SK-N-SH (cell line): Measurements from ENCODE around the gene NPAS1. TPM values are rescaled to one million over a fixed set of nuclear protein-coding genes. Genes with fewer than 3 reads are reported as not detected.

Experiments used
- CTCF ChIA-PET: fragments of 300-600, 350-600 bp; formaldehyde crosslinking; extraction: SDS; loops from one replicate; lab custom pipeline; 2021; lab: Yijun Ruan, JAX
- POLR2A ChIA-PET: fragments of 350-600 bp; sonication (Branson Sonifier 250); formaldehyde crosslinking; extraction: SDS; loops from one replicate; lab custom pipeline; 2020; ENCODE audit warnings: antibody characterized with exemption, inconsistent platforms; lab: Yijun Ruan, JAX
- DNase-seq: peaks from one replicate; pipeline ENCODE4 v3.0.0; 2012
- H2AFZ ChIP-seq: fragments of 200-600 bp; sonication (generic); 2 replicates; pipeline ENCODE4 v1.8.1; 2016; ENCODE audit warnings: antibody characterized with exemption, mild to moderate bottlenecking, low read depth
- H3F3A ChIP-seq: fragments of 200-600 bp; sonication (generic); replicated peaks from 2 replicates; pipeline ENCODE3; 2016; ENCODE audit warnings: antibody characterized with exemption, mild to moderate bottlenecking; ENCODE audit not compliant: insufficient read depth
- H3K27ac ChIP-seq, 2 experiments: fragments of 200-500 bp in 1 of 2; fragments of 200-600 bp in 1 of 2; sonication (Bioruptor generic) in 1 of 2; sonication (generic), shearing (Covaris generic) in 1 of 2; 2 replicates each; pipeline versions ENCODE4 v1.5.1 to v1.6.1; 2014 to 2016; ENCODE audit warnings: low read depth in 2 of 2, inconsistent platforms in 1 of 2, low read length in 1 of 2, mild to moderate bottlenecking in 1 of 2, mixed read lengths in 1 of 2
- H3K27me3 ChIP-seq: fragments of 200-600 bp; sonication (generic), shearing (Covaris generic); 2 replicates; pipeline ENCODE4 v1.6.1; 2016; ENCODE audit warnings: mixed run types; ENCODE audit not compliant: insufficient read depth
- H3K36me3 ChIP-seq, 2 experiments: fragments of 200-500 bp in 1 of 2; fragments of 200-600 bp in 1 of 2; sonication (Bioruptor generic) in 1 of 2; sonication (generic) in 1 of 2; replicated peaks in 1 of 2; 2 replicates each; pipeline versions ENCODE3 to v1.5.1; 2014 to 2016; ENCODE audit warnings: low read length in 1 of 2, mild to moderate bottlenecking in 1 of 2; ENCODE audit not compliant: insufficient read depth in 2 of 2, control insufficient read depth in 1 of 2
- H3K4me1 ChIP-seq, 2 experiments: fragments of 200-500 bp in 1 of 2; fragments of 200-600 bp in 1 of 2; sonication (Bioruptor generic) in 1 of 2; sonication (generic), shearing (Covaris generic) in 1 of 2; 2 replicates each; pipeline versions ENCODE4 v1.5.1 to v1.6.1; 2014 to 2016; ENCODE audit warnings: low read depth in 1 of 2, low read length in 1 of 2, mixed run types in 1 of 2; ENCODE audit not compliant: insufficient read depth in 2 of 2, control insufficient read depth in 1 of 2
- H3K4me2 ChIP-seq: fragments of 200-600 bp; sonication (generic), shearing (Covaris generic); 2 replicates; pipeline ENCODE4 v1.6.1; 2017; ENCODE audit warnings: mixed run types
- H3K4me3 ChIP-seq, 2 experiments: fragments of 200-500 bp in 1 of 2; fragments of 200-600 bp in 1 of 2; sonication (Bioruptor generic) in 1 of 2; sonication (generic), shearing (Covaris generic) in 1 of 2; 2 replicates each; pipeline versions ENCODE4 v1.5.1 to v1.8.1; 2014 to 2016; ENCODE audit warnings: low read depth in 2 of 2, inconsistent platforms in 1 of 2, low read length in 1 of 2, mild to moderate bottlenecking in 1 of 2, mixed read lengths in 1 of 2, moderate library complexity in 1 of 2
- H3K79me2 ChIP-seq: fragments of 200-600 bp; sonication (generic); 2 replicates; pipeline ENCODE4 v1.8.1; 2017; ENCODE audit warnings: mild to moderate bottlenecking; ENCODE audit not compliant: insufficient read depth
- H3K9ac ChIP-seq: fragments of 200-600 bp; sonication (generic); 2 replicates; pipeline ENCODE4 v1.6.1; 2017; ENCODE audit warnings: mixed run types
- H3K9me2 ChIP-seq: fragments of 200-600 bp; sonication (generic); 2 replicates; pipeline ENCODE4 v1.6.1; 2017; ENCODE audit warnings: mixed run types
- H3K9me3 ChIP-seq: fragments of 200-600 bp; sonication (generic); 2 replicates; pipeline ENCODE4 v1.6.1; 2017; ENCODE audit warnings: mixed run types, mild to moderate bottlenecking, moderate library complexity
- H4K20me1 ChIP-seq: fragments of 200-600 bp; sonication (generic); 2 replicates; pipeline ENCODE4 v1.6.1; 2017; ENCODE audit warnings: mild to moderate bottlenecking, mixed run types; ENCODE audit not compliant: insufficient read depth
- CTCF ChIP-seq: fragments of 200-600 bp; sonication (generic); IDR thresholded peaks from 2 replicates; pipeline ENCODE4 v1.6.1; 2017; ENCODE audit warnings: antibody characterized with exemption, mild to moderate bottlenecking, moderate library complexity
- EZH2phosphoT487 ChIP-seq: fragments of 200-600 bp; sonication (generic); IDR thresholded peaks from 2 replicates; pipeline ENCODE4 v1.6.1; 2017; ENCODE audit warnings: low read depth, mixed run types, mild to moderate bottlenecking, antibody characterized with exemption, moderate library complexity, borderline replicate concordance
- FOXM1 ChIP-seq: IDR thresholded peaks from 2 replicates; pipeline ENCODE4 v1.4.0; 2012; ENCODE audit warnings: low read depth, mild to moderate bottlenecking
- GABPA ChIP-seq: IDR thresholded peaks from 2 replicates; pipeline ENCODE4 v1.4.0; 2012; ENCODE audit warnings: low read depth, mild to moderate bottlenecking
- GATA2 ChIP-seq: sonication (generic); formaldehyde crosslinking; IDR thresholded peaks from 2 replicates; pipeline ENCODE4 v1.5.0; 2020; ENCODE audit warnings: mild to moderate bottlenecking, missing genetic modification reagents
- JUND ChIP-seq: IDR thresholded peaks from 2 replicates; pipeline ENCODE4 v1.4.0; 2012
- MXI1 ChIP-seq: IDR thresholded peaks from 2 replicates; pipeline ENCODE4 v1.6.1; 2012; ENCODE audit warnings: mild to moderate bottlenecking, low read depth, low read length, improper control_type of control experiment
- RCOR1 ChIP-seq: fragments of 150-350 bp; IDR thresholded peaks from 2 replicates; pipeline ENCODE4 v1.6.1; 2017; ENCODE audit warnings: antibody characterized with exemption, low read length
- REST ChIP-seq: IDR thresholded peaks from 2 replicates; pipeline ENCODE4 v1.6.1; 2012; ENCODE audit warnings: mild to moderate bottlenecking, low read depth, low read length, moderate library complexity
- RXRA ChIP-seq: IDR thresholded peaks from 2 replicates; pipeline ENCODE4 v1.4.0; 2012; ENCODE audit warnings: low read depth, mild to moderate bottlenecking, borderline replicate concordance
- SIN3A ChIP-seq: IDR thresholded peaks from 2 replicates; pipeline ENCODE4 v1.6.1; 2012; ENCODE audit warnings: low read depth, mild to moderate bottlenecking, low read length, moderate library complexity, borderline replicate concordance
- SMC3 ChIP-seq: IDR thresholded peaks from 2 replicates; pipeline ENCODE4 v1.6.1; 2012; ENCODE audit warnings: low read depth, low read length, improper control_type of control experiment
- TCF12 ChIP-seq: IDR thresholded peaks from 2 replicates; pipeline ENCODE4 v1.4.0; 2012
- TEAD4 ChIP-seq: IDR thresholded peaks from 2 replicates; pipeline ENCODE4 v1.4.0; 2012; ENCODE audit warnings: mild to moderate bottlenecking, borderline replicate concordance; ENCODE audit not compliant: insufficient read depth
- USF2 ChIP-seq: fragments of 150-350 bp; IDR thresholded peaks from 2 replicates; pipeline ENCODE4 v1.6.1; 2017; ENCODE audit warnings: antibody characterized with exemption, low read length, low read depth, borderline replicate concordance
- YY1 ChIP-seq: IDR thresholded peaks from 2 replicates; pipeline ENCODE4 v1.4.0; 2012; ENCODE audit warnings: low read depth, mild to moderate bottlenecking
- WGBS: methylation state at CpG from one replicate; pipeline ENCODE4 v1.1.6; 2017; ENCODE audit warnings: low lambda C conversion rate; 5-methylcytosine and 5-hydroxymethylcytosine counted together
- polyA plus RNA-seq, 3 experiments: library from polyadenylated mRNA; depleted of rRNA; stranded (reverse); fragments of >200 nt; gene quantifications; 2 replicates each; pipeline ENCODE4 v1.2.3, GENCODE V29; 2012
- TF ChIP-seq, protein P1 (sequence below): IDR thresholded peaks from 2 replicates; pipeline ENCODE4 v1.4.0; 2012; ENCODE audit warnings: low read depth
- TF ChIP-seq, protein P2 (sequence below): IDR thresholded peaks from 2 replicates; pipeline ENCODE4 v1.4.0; 2012; ENCODE audit warnings: low read depth, borderline replicate concordance
- TF ChIP-seq, protein P3 (sequence below): IDR thresholded peaks from 2 replicates; pipeline ENCODE4; 2012

NPAS1 gene
- polyA plus RNA-seq, 1 of the 3 experiments (the other 2 are of a cell fraction), result 1.1 TPM

- 97% methylated on average over 10 of the region's 10 CpGs for WGBS
- CTCF ChIA-PET, result interaction anchor here (3.2 kb wide), 1 partner anchor 51 kb away, joined by 16 read pairs; no protein-coding TSS in a partner anchor
- no peaks in the 10 kb centered on the region for H3K4me1 ChIP-seq
- H3K9ac ChIP-seq, result no peak overlapping the region
- H3K9me2 ChIP-seq, result no peaks in the 10 kb centered on the region
- H4K20me1 ChIP-seq, result peaks cover 14% of the 10 kb centered on the region
- H3K4me3 ChIP-seq, result no peak overlapping the region
- no peaks in the 10 kb centered on the region for H3F3A ChIP-seq
- no peak overlapping the region for H3K4me2 ChIP-seq
- 0 out of 2 replicates have a peak, but pooled peaks have one; percentile 55 for TF ChIP-seq REST
- no peak for TF ChIP-seq EZH2phosphoT487
- no peaks in the 10 kb centered on the region for H3K27me3 ChIP-seq
- no peak overlapping the region for H2AFZ ChIP-seq
- POLR2A ChIA-PET, result no interaction called here
- H3K36me3 ChIP-seq, result peaks cover 36 to 63% of the 10 kb centered on the region in 2 experiments
- peaks cover 52% of the 10 kb centered on the region for H3K79me2 ChIP-seq
- DNase-seq, result no peak
- no peaks in the 10 kb centered on the region for H3K9me3 ChIP-seq
- no peak overlapping the region for H3K27ac ChIP-seq
These were observed 53.9 kb downstream of the NPAS1 start for GRCh38 chr19:47073574-47073973.

GRCh38 chr19:47074621-47075020, 55.0 kb downstream of the NPAS1 start:
- 0 out of 4 replicates have a peak, but pooled peaks cover 0 to 2% of the 10 kb centered on the region in 2 experiments for H3K4me1 ChIP-seq
- POLR2A ChIA-PET, result no interaction called here
- peaks cover 52% of the 10 kb centered on the region for H3K79me2 ChIP-seq
- no peak overlapping the region for H3K4me2 ChIP-seq
- H3K27ac ChIP-seq, result no peak overlapping the region
- H3K9me3 ChIP-seq, result no peaks in the 10 kb centered on the region
- no peaks in the 10 kb centered on the region for H3K9me2 ChIP-seq
- WGBS, result 100% methylated on average over 2 of the region's 9 CpGs
- H4K20me1 ChIP-seq, result peaks cover 14% of the 10 kb centered on the region
- H3K36me3 ChIP-seq, result peaks cover 38 to 53% of the 10 kb centered on the region in 2 experiments
- H3K9ac ChIP-seq, result no peak overlapping the region
- no peaks in the 10 kb centered on the region for H3K27me3 ChIP-seq
- DNase-seq, result no peak
- H2AFZ ChIP-seq, result no peak overlapping the region
- CTCF ChIA-PET, result interaction anchor here (1.4 kb wide), 1 partner anchor 170 kb away, joined by 4 read pairs; no protein-coding TSS in a partner anchor
- H3F3A ChIP-seq, result peaks cover 6% of the 10 kb centered on the region
- no peak overlapping the region for H3K4me3 ChIP-seq
- TF ChIP-seq MXI1 (no peak), GABPA (no peak), SMC3 (no peak), YY1 (no peak), CTCF (no peak), USF2 (no peak), TCF12 (no peak), RXRA (no peak), SIN3A (no peak), RCOR1 (no peak), GATA2 (CRISPR knock-in tag) (no peak), TEAD4 (no peak), JUND (no peak), FOXM1 (no peak)
- TF ChIP-seq, protein P1, sequence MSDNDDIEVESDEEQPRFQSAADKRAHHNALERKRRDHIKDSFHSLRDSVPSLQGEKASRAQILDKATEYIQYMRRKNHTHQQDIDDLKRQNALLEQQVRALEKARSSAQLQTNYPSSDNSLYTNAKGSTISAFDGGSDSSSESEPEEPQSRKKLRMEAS, result no peak
- TF ChIP-seq, protein P2, sequence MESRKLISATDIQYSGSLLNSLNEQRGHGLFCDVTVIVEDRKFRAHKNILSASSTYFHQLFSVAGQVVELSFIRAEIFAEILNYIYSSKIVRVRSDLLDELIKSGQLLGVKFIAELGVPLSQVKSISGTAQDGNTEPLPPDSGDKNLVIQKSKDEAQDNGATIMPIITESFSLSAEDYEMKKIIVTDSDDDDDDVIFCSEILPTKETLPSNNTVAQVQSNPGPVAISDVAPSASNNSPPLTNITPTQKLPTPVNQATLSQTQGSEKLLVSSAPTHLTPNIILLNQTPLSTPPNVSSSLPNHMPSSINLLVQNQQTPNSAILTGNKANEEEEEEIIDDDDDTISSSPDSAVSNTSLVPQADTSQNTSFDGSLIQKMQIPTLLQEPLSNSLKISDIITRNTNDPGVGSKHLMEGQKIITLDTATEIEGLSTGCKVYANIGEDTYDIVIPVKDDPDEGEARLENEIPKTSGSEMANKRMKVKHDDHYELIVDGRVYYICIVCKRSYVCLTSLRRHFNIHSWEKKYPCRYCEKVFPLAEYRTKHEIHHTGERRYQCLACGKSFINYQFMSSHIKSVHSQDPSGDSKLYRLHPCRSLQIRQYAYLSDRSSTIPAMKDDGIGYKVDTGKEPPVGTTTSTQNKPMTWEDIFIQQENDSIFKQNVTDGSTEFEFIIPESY, result no peak
- TF ChIP-seq, protein P3, sequence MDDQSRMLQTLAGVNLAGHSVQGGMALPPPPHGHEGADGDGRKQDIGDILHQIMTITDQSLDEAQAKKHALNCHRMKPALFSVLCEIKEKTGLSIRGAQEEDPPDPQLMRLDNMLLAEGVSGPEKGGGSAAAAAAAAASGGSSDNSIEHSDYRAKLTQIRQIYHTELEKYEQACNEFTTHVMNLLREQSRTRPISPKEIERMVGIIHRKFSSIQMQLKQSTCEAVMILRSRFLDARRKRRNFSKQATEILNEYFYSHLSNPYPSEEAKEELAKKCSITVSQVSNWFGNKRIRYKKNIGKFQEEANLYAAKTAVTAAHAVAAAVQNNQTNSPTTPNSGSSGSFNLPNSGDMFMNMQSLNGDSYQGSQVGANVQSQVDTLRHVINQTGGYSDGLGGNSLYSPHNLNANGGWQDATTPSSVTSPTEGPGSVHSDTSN, result no peak
